Hematopoietic multipotent progenitor cell (in vitro differentiated cells): ENCODE results near the gene PRDM15. TPM values are rescaled to one million over a fixed set of nuclear protein-coding genes. Genes with fewer than 3 reads are reported as not detected.

ENCODE experiments used
- DNase-seq, 3 donors: peaks; one replicate each; pipeline ENCODE4 v3.0.0-alpha.2; 2011 to 2015; ENCODE audit warnings: low read depth in 2 of 3, low spot score in 2 of 3
- small RNA-seq: library from RNA; depleted of rRNA; stranded (forward); fragments of <200 nt; gene quantifications from one replicate; pipeline ENCODE3, GENCODE V24; 2012
- total RNA-seq: library from RNA; depleted of rRNA; stranded (reverse); fragments of >200 nt; gene quantifications from one replicate; pipeline ENCODE4 v1.2.3, GENCODE V29; 2012

PRDM15 gene
- total RNA-seq, 1 donor = 13.5 TPM

DNA sequence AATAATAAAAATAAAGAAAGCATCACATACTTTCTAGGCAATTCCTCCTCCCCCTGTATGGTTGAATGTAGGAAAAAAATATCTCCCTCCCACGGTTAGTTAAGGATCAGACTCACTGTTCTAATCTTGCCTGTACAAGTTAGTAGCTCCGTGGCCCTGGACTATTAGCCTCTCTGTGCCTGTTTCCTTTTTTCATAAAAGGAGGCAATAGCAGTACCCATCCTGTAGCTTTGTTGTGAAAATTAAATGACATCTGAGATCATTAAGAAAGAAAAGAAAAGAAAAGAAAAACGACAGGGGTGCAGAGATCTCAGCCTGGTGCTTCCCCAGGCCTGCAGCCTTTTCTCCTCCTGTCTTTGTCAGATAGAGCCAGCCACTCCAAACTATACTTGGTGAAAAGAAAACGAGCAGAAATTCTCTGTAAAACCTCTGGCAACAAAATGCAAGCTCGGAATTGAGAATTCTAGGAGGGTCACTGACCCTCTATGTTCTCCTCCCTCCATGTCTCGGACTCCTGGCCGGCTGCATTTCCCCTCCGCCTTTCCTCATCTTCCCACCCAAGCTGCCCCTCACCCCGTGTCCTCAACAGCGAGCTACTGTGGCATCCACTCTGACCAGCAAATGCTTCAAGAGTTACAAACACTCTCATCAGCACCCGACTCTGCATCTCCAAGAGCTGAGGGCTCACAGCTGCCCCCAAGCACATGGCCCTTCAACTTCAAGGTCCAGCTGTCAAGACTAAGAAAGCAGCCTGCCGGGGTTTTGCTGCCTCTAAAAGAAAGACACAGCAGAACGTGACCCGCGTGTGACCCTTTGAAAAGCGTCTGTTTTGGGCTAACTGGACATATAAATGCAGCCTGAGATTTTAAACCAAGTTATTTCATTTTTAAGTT lies 125.9 kb downstream of the PRDM15 start:
- no peak for DNase-seq

DNA sequence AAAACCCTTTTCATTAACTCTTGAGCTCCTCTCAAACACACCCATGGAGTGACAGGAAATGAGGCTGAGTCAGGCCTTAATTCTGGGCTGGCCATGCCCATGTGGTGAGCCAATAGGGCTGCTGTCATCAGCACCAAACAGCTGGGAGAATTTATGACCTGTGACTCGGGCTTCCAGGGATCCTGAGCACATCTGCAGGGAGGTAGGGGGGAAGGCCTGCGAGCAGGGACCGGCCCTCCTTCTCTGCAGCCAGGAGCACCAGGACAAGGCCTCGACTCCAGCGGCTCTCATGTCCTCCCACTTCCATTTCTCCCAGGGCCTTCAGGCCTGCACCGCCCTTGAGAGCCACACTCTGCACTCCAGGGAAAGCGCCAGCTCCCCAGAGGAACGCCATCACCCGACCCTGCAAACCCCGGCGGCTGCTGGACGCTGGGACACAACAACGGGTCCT lies 126.9 kb downstream of the PRDM15 start:
- DNase-seq = no peak

DNA sequence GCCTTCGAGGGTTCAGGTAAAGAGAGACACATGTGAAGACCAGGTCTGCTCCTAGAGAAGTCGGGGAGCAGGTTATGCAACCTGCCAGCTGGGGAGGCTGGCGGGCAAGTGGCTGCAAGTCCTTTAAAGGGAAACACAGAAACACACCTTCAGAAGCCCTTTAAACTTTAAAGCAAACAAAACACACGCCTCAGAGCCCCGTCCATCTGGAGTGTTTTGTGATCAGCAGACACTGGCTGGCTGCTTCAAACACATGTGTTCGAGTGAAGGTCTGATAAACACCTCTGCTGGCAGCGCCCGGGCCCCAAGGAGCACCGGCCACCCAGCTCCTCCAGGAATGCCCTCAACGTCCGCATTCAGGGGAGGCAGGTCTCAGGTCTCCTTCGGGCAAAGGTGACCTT lies 127.5 kb downstream of the PRDM15 start:
- DNase-seq = no peak

DNA sequence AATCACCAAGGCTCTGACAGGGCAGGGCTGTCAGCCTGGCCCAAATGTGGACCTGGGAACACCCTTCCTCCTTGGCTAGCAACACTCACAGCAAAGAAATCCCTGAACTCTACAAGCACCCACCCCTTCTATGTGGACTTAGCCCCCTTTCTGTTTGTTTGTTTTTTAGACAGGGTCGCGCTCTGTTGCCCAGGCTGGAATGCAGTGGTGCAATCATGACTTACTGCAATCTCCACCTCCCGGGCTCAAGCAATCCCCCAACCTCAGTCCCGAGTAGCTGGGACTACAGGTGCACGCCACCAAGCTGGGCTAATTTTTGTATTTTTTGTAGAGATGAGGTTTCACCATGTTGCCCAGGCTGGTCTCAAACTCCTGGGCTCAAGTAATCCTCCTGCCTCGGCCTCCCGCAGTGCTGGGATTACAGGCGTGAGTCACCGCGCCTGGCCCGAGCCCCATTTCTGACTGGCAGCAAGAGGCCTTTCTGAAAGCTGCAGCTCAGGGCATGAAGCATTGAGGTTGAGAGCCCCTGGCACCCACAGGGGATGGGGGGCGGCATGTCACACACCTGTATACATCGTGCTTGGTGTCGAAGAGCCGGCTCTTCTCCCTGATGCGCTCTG lies 128.5 kb downstream of the PRDM15 start:
- DNase-seq = no peak

DNA sequence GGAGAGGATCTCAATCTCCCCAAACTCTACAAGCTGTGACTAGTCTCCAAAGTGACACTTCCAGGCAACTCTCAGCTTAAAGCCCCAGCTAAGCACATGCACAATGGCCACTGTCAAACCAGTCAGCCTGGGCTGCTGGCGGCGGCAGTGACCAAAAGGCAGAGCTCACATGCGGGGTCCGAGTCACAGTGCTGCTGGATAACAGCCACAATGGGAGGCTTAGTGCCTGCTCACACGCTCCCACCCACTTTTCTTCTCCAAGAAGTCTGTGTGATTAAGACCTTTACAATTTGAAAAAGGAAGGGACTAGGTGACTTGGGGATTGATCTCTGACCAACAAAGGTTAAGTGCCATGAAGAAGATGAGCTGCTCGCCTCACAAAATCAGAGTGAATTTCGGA lies 129.1 kb downstream of the PRDM15 start:
- DNase-seq = no peak

DNA sequence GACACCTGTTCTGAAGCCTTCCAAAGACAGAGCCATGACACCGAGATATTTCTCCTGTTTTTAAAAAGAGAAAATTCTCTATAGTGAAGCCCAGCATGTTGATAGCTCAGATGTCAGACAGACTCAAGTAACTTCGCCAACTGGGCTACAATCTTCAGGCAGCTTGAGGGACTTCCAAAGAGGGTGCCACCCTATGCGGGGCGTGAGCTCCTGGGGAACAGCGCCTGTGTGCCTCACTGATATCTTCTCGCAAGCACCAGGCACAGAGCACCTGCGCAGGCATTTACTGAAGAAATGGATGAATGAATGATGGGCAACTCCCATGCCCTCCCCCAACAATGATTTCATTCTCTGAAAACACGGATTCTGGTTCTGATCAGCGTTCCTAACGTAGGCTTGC lies 129.9 kb downstream of the PRDM15 start:
- no peak for DNase-seq

Small RNA genes lying within 50 kb of the gene (small RNA-seq; reads per million reads assigned to genes)
- gene RF00334 = not detected

Other genes starting within 250 kb of the PRDM15 start
- 0.27 TPM for gene RIPK4, start 112.3 kb downstream of the PRDM15 start, total RNA-seq
- 36.1 TPM for gene C2CD2, start 74.7 kb upstream of the PRDM15 start, total RNA-seq
- gene ZBTB21, start 131.0 kb upstream of the PRDM15 start, total RNA-seq = 16.7 TPM
- 2.4 TPM for gene UMODL1, start 192.0 kb upstream of the PRDM15 start, total RNA-seq